HEK293 (cell line): ENCODE data around the gene DPY19L1.
"Not testable (repeated sequence)": the region's sequence is repeated elsewhere in the genome, so short reads cannot be mapped to it uniquely, and the experiment has no call there.

Experiments used
- CTCF ChIA-PET: fragments of 350-600 bp; formaldehyde crosslinking; extraction: SDS; loops from one replicate; lab custom pipeline; 2021; ENCODE audit warnings: antibody characterized with exemption; lab: Yijun Ruan, JAX
- POLR2A ChIA-PET: fragments of 300-600 bp; formaldehyde crosslinking; extraction: SDS; loops from one replicate; lab custom pipeline; 2020; ENCODE audit warnings: antibody characterized with exemption, inconsistent platforms; lab: Yijun Ruan, JAX
- H3K27ac ChIP-seq: fragments of 200-500 bp; sonication (Bioruptor generic); 2 replicates; pipeline ENCODE4 v1.5.1; 2014; ENCODE audit warnings: low read depth, low read length, control low read depth, inconsistent platforms; ENCODE audit errors: extremely low read depth
- H3K36me3 ChIP-seq, 2 experiments: fragments of 200-500 bp in 1 of 2; sonication (Bioruptor generic) in 1 of 2; 1 replicate in 1 of 2; 2 replicates in 1 of 2; pipeline ENCODE4 v1.5.1; 2014 to 2017; ENCODE audit warnings: inconsistent platforms in 2 of 2, low read length in 2 of 2; ENCODE audit not compliant: control insufficient read depth in 2 of 2, insufficient read depth in 1 of 2
- H3K4me1 ChIP-seq: fragments of 200-500 bp; sonication (Bioruptor generic); 2 replicates; pipeline ENCODE4 v1.5.1; 2014; ENCODE audit warnings: mild to moderate bottlenecking, low read length, inconsistent platforms; ENCODE audit not compliant: control insufficient read depth, insufficient read depth
- H3K4me3 ChIP-seq: 2 replicates; pipeline ENCODE4 v1.5.1; 2011; ENCODE audit warnings: low read depth, mild to moderate bottlenecking, control low read depth, low read length, moderate library complexity
- H3K9me3 ChIP-seq: fragments of 200-500 bp; sonication (Bioruptor generic); 2 replicates; pipeline ENCODE4 v1.5.1; 2014; ENCODE audit warnings: low read depth, low read length, inconsistent platforms; ENCODE audit not compliant: control insufficient read depth, insufficient read depth
- GLI4 ChIP-seq: fragments of 450-650 bp; formaldehyde crosslinking; IDR thresholded peaks from 2 replicates; pipeline ENCODE4 v1.5.1; 2016; ENCODE audit warnings: missing biosample characterization, missing genetic modification characterization
- HOXC10 ChIP-seq: sonication (generic); formaldehyde crosslinking; IDR thresholded peaks from 2 replicates; pipeline ENCODE4 v1.8.1; 2023; ENCODE audit warnings: mild to moderate bottlenecking, missing genetic modification reagents
- INSM2 ChIP-seq: fragments of 450-650 bp; formaldehyde crosslinking; IDR thresholded peaks from 2 replicates; pipeline ENCODE4 v1.5.1; 2016; ENCODE audit warnings: missing biosample characterization, missing genetic modification characterization
- KLF7 ChIP-seq: fragments of 450-650 bp; formaldehyde crosslinking; IDR thresholded peaks from 2 replicates; pipeline ENCODE4 v1.5.1; 2016; ENCODE audit warnings: missing biosample characterization, missing genetic modification characterization, borderline replicate concordance
- OVOL3 ChIP-seq: fragments of 450-650 bp; formaldehyde crosslinking; IDR thresholded peaks from 2 replicates; pipeline ENCODE4 v1.5.1; 2016; ENCODE audit warnings: missing biosample characterization, missing genetic modification characterization
- REPIN1 ChIP-seq: fragments of 450-650 bp; formaldehyde crosslinking; IDR thresholded peaks from 2 replicates; pipeline ENCODE4 v1.5.1; 2017; ENCODE audit warnings: missing biosample characterization, missing genetic modification characterization, low read depth
- SCRT2 ChIP-seq: fragments of 450-650 bp; formaldehyde crosslinking; IDR thresholded peaks from 2 replicates; pipeline ENCODE4 v1.5.1; 2016; ENCODE audit warnings: missing biosample characterization, missing genetic modification characterization
- ZBTB10 ChIP-seq: fragments of 450-650 bp; formaldehyde crosslinking; IDR thresholded peaks from 2 replicates; pipeline ENCODE4 v1.5.1; 2016; ENCODE audit warnings: missing biosample characterization, missing genetic modification characterization
- ZBTB7A ChIP-seq: fragments of 450-650 bp; formaldehyde crosslinking; IDR thresholded peaks from 2 replicates; pipeline ENCODE4 v1.5.1; 2016; ENCODE audit warnings: low read depth, missing biosample characterization, missing genetic modification characterization
- ZBTB8A ChIP-seq: fragments of 450-650 bp; formaldehyde crosslinking; IDR thresholded peaks from 2 replicates; pipeline ENCODE4 v1.5.1; 2016; ENCODE audit warnings: missing biosample characterization, missing genetic modification characterization
- ZNF138 ChIP-seq: fragments of 450-650 bp; formaldehyde crosslinking; IDR thresholded peaks from 2 replicates; pipeline ENCODE4 v1.5.1; 2016; ENCODE audit warnings: missing biosample characterization, missing genetic modification characterization, borderline replicate concordance
- ZNF169 ChIP-seq: fragments of 450-650 bp; formaldehyde crosslinking; IDR thresholded peaks from 2 replicates; pipeline ENCODE4 v1.5.1; 2016; ENCODE audit warnings: missing biosample characterization, missing genetic modification characterization
- ZNF174 ChIP-seq: fragments of 450-650 bp; formaldehyde crosslinking; IDR thresholded peaks from 2 replicates; pipeline ENCODE4 v1.5.0; 2017; ENCODE audit warnings: missing biosample characterization, mild to moderate bottlenecking, missing genetic modification characterization
- ZNF23 ChIP-seq: fragments of 450-650 bp; formaldehyde crosslinking; IDR thresholded peaks from 2 replicates; pipeline ENCODE4 v1.5.1; 2016; ENCODE audit warnings: missing biosample characterization, missing genetic modification characterization, borderline replicate concordance
- ZNF266 ChIP-seq: fragments of 450-650 bp; formaldehyde crosslinking; IDR thresholded peaks from 2 replicates; pipeline ENCODE4 v1.5.1; 2016; ENCODE audit warnings: missing biosample characterization, missing genetic modification characterization, low read depth
- ZNF423 ChIP-seq: fragments of 450-650 bp; formaldehyde crosslinking; IDR thresholded peaks from 2 replicates; pipeline ENCODE4 v1.5.1; 2016; ENCODE audit warnings: missing biosample characterization, missing genetic modification characterization
- ZNF433 ChIP-seq: fragments of 450-650 bp; formaldehyde crosslinking; IDR thresholded peaks from 2 replicates; pipeline ENCODE4 v1.5.1; 2016; ENCODE audit warnings: missing biosample characterization, missing genetic modification characterization, low read depth
- ZNF521 ChIP-seq: fragments of 450-650 bp; formaldehyde crosslinking; IDR thresholded peaks from 2 replicates; pipeline ENCODE4 v1.5.1; 2017; ENCODE audit warnings: missing biosample characterization, mild to moderate bottlenecking, missing genetic modification characterization
- ZNF555 ChIP-seq: fragments of 450-650 bp; formaldehyde crosslinking; conservative IDR thresholded peaks from 2 replicates; pipeline ENCODE4 v1.5.1; 2017; ENCODE audit warnings: missing biosample characterization, mild to moderate bottlenecking, missing genetic modification characterization, inconsistent platforms
- ZNF558 ChIP-seq: fragments of 450-650 bp; formaldehyde crosslinking; IDR thresholded peaks from 2 replicates; pipeline ENCODE4 v1.5.1; 2016; ENCODE audit warnings: missing biosample characterization, missing genetic modification characterization
- ZNF658 ChIP-seq: fragments of 450-650 bp; formaldehyde crosslinking; IDR thresholded peaks from 2 replicates; pipeline ENCODE4; 2016; ENCODE audit warnings: missing biosample characterization, missing genetic modification characterization
- ZNF830 ChIP-seq: fragments of 450-650 bp; IDR thresholded peaks from 2 replicates; pipeline ENCODE4 v1.5.0; 2018; ENCODE audit warnings: missing biosample characterization, missing genetic modification characterization, low read depth, mild to moderate bottlenecking, moderate library complexity
- ZNF837 ChIP-seq: fragments of 450-650 bp; formaldehyde crosslinking; IDR thresholded peaks from 2 replicates; pipeline ENCODE4 v1.5.1; 2016; ENCODE audit warnings: missing biosample characterization, missing genetic modification characterization
- TF ChIP-seq, protein P1 (sequence below): fragments of 450-650 bp; formaldehyde crosslinking; IDR thresholded peaks from 2 replicates; pipeline ENCODE4 v1.5.1; 2016; ENCODE audit warnings: missing biosample characterization, missing genetic modification characterization
- TF ChIP-seq, protein P2 (sequence below): fragments of 450-650 bp; formaldehyde crosslinking; IDR thresholded peaks from 2 replicates; pipeline ENCODE4 v1.5.1; 2016; ENCODE audit warnings: missing biosample characterization, missing genetic modification characterization

Gene DPY19L1

GRCh38 chr7:34904987-34905386, 132.3 kb downstream of the DPY19L1 start (continued):
- TF ChIP-seq ZNF555 (tag by site-specific recombination) (no peak), ZBTB7A (tag by site-specific recombination) (no peak), SCRT2 (tag by site-specific recombination) (no peak), ZNF174 (tag by site-specific recombination) (no peak), HOXC10 (CRISPR knock-in tag) (no peak)
- TF ChIP-seq, protein P1, sequence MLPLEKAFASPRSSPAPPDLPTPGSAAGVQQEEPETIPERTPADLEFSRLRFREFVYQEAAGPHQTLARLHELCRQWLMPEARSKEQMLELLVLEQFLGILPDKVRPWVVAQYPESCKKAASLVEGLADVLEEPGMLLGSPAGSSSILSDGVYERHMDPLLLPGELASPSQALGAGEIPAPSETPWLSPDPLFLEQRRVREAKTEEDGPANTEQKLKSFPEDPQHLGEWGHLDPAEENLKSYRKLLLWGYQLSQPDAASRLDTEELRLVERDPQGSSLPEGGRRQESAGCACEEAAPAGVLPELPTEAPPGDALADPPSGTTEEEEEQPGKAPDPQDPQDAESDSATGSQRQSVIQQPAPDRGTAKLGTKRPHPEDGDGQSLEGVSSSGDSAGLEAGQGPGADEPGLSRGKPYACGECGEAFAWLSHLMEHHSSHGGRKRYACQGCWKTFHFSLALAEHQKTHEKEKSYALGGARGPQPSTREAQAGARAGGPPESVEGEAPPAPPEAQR (tag by site-specific recombination), result no peak
- TF ChIP-seq, all 188 proteins: peak for 0

GRCh38 chr7:34903921-34904320, 133.4 kb downstream of the DPY19L1 start:
- POLR2A ChIA-PET, H3K36me3 ChIP-seq, H3K27ac ChIP-seq, H3K4me3 ChIP-seq, H3K4me1 ChIP-seq, H3K9me3 ChIP-seq: not testable (repeated sequence)
- CTCF ChIA-PET, result interaction anchor here (0.7 kb wide), 1 partner anchor 983 kb away, joined by 3 read pairs; no protein-coding TSS in a partner anchor

GRCh38 chr7:34902182-34902581, 135.1 kb downstream of the DPY19L1 start:
- ChIA-PET CTCF (interaction anchor here (0.6 kb wide), 1 partner anchor 920 kb away, joined by 3 read pairs; no protein-coding TSS in a partner anchor), POLR2A (no interaction called here)
- Histone ChIP-seq H3K9me3 (no peaks in the 10 kb centered on the region), H3K27ac (no peak overlapping the region), H3K36me3 (no peaks in the 10 kb centered on the region), H3K4me3 (no peak overlapping the region), H3K4me1 (no peaks in the 10 kb centered on the region)
- TF ChIP-seq ZNF169 (no peak), ZNF558 (tag by site-specific recombination) (no peak), ZNF521 (tag by site-specific recombination) (no peak), OVOL3 (tag by site-specific recombination) (no peak), ZNF266 (tag by site-specific recombination) (no peak), ZNF138 (no peak), ZNF830 (tag by site-specific recombination) (no peak), ZNF423 (no peak), INSM2 (no peak), ZNF837 (tag by site-specific recombination) (no peak), GLI4 (tag by site-specific recombination) (no peak), ZNF23 (tag by site-specific recombination) (no peak), KLF7 (no peak), ZBTB8A (tag by site-specific recombination) (no peak), ZNF174 (tag by site-specific recombination) (no peak), ZNF658 (tag by site-specific recombination) (no peak), REPIN1 (no peak), ZNF433 (tag by site-specific recombination) (no peak), ZBTB10 (tag by site-specific recombination) (no peak)
- TF ChIP-seq, protein P2, sequence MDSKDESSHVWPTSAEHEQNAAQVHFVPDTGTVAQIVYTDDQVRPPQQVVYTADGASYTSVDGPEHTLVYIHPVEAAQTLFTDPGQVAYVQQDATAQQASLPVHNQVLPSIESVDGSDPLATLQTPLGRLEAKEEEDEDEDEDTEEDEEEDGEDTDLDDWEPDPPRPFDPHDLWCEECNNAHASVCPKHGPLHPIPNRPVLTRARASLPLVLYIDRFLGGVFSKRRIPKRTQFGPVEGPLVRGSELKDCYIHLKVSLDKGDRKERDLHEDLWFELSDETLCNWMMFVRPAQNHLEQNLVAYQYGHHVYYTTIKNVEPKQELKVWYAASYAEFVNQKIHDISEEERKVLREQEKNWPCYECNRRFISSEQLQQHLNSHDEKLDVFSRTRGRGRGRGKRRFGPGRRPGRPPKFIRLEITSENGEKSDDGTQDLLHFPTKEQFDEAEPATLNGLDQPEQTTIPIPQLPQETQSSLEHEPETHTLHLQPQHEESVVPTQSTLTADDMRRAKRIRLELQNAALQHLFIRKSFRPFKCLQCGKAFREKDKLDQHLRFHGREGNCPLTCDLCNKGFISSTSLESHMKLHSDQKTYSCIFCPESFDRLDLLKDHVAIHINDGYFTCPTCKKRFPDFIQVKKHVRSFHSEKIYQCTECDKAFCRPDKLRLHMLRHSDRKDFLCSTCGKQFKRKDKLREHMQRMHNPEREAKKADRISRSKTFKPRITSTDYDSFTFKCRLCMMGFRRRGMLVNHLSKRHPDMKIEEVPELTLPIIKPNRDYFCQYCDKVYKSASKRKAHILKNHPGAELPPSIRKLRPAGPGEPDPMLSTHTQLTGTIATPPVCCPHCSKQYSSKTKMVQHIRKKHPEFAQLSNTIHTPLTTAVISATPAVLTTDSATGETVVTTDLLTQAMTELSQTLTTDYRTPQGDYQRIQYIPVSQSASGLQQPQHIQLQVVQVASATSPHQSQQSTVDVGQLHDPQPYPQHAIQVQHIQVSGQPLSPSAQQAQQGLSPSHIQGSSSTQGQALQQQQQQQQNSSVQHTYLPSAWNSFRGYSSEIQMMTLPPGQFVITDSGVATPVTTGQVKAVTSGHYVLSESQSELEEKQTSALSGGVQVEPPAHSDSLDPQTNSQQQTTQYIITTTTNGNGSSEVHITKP (tag by site-specific recombination), result no peak
